ENCODE data around the gene STT3B.

The STT3B gene

GRCh38 chr3:31550452-31551251 is 17.9 kb downstream of the STT3B start:
- DNase-seq (ENCODE audit: low read depth, low spot score), result no peak

GRCh38 chr3:31551646-31552045 is 18.9 kb downstream of the STT3B start:
- DNase-seq (ENCODE audit: low read depth, low spot score), result no peak

GRCh38 chr3:31552103-31552502 is 19.4 kb downstream of the STT3B start:
- no peak for DNase-seq (ENCODE audit: low read depth, low spot score)

- no peak for DNase-seq (ENCODE audit: low read depth, low spot score)
Measured at GRCh38 chr3:31553258-31553657, 20.5 kb downstream of the STT3B start.

GRCh38 chr3:31555204-31555603 is 22.5 kb downstream of the STT3B start:
- no peak for DNase-seq (ENCODE audit: low read depth, low spot score)

- no peak for DNase-seq (ENCODE audit: low read depth, low spot score)
Measured at GRCh38 chr3:31559872-31560534, 27.3 kb downstream of the STT3B start.

- peak; percentile 64 for DNase-seq (ENCODE audit: low read depth, low spot score)
Measured at GRCh38 chr3:31561891-31562290, 29.2 kb downstream of the STT3B start.

- DNase-seq (ENCODE audit: low read depth, low spot score), result peak; percentile 69
Measured at GRCh38 chr3:31562525-31562924, 29.8 kb downstream of the STT3B start.

GRCh38 chr3:31565288-31565687 is 32.6 kb downstream of the STT3B start:
- no peak for DNase-seq (ENCODE audit: low read depth, low spot score)

- peak; percentile 24 for DNase-seq (ENCODE audit: low read depth, low spot score)
Measured at GRCh38 chr3:31567036-31567435, 34.3 kb downstream of the STT3B start.

GRCh38 chr3:31568649-31569048 is 35.9 kb downstream of the STT3B start:
- no peak for DNase-seq (ENCODE audit: low read depth, low spot score)

- DNase-seq (ENCODE audit: low read depth, low spot score), result no peak
Measured at GRCh38 chr3:31571325-31571724, 38.6 kb downstream of the STT3B start.

- DNase-seq (ENCODE audit: low read depth, low spot score), result no peak
Measured at GRCh38 chr3:31572236-31573004, 39.7 kb downstream of the STT3B start.

GRCh38 chr3:31573036-31573779 is 40.5 kb downstream of the STT3B start:
- no peak for DNase-seq (ENCODE audit: low read depth, low spot score)

GRCh38 chr3:31575448-31575847 is 42.7 kb downstream of the STT3B start:
- DNase-seq (ENCODE audit: low read depth, low spot score), result no peak

- DNase-seq (ENCODE audit: low read depth, low spot score), result no peak
Measured at GRCh38 chr3:31576521-31576920, 43.8 kb downstream of the STT3B start.

GRCh38 chr3:31577232-31577631 is 44.5 kb downstream of the STT3B start:
- DNase-seq (ENCODE audit: low read depth, low spot score), result no peak

- no peak for DNase-seq (ENCODE audit: low read depth, low spot score)
Measured at GRCh38 chr3:31579828-31580227, 47.1 kb downstream of the STT3B start.

- DNase-seq (ENCODE audit: low read depth, low spot score), result no peak
Measured at GRCh38 chr3:31580645-31581044, 47.9 kb downstream of the STT3B start.

GRCh38 chr3:31581660-31582059 is 48.9 kb downstream of the STT3B start:
- DNase-seq (ENCODE audit: low read depth, low spot score), result no peak

- no peak for DNase-seq (ENCODE audit: low read depth, low spot score)
Measured at GRCh38 chr3:31589228-31589627, 56.5 kb downstream of the STT3B start.

- DNase-seq (ENCODE audit: low read depth, low spot score), result no peak
Measured at GRCh38 chr3:31590650-31591049, 57.9 kb downstream of the STT3B start.

All from ELF-1 (cell line).